HepG2 (cell line): ENCODE results near the gene CERS6. TPM values are rescaled to one million over a fixed set of nuclear protein-coding genes. Genes with fewer than 3 reads are reported as not detected.

Experiments
- ATAC-seq: fragments of 200-7000 bp; cut with Tn5 transposase; 3 replicates; pipeline ENCODE4 v1.9.1; 2020; ENCODE audit warnings: mild to moderate bottlenecking, moderate library complexity
- BruUV-seq: library from RNA; stranded (reverse); fragments of 400-500 nt; replicated peaks from 2 replicates; lab custom pipeline; 2021; lab: Mats Ljungman, UMichigan
- CTCF ChIA-PET: fragments of 300-600 bp; formaldehyde crosslinking; extraction: SDS; loops from one replicate; lab custom pipeline; 2021; ENCODE audit warnings: low total read pairs, inconsistent platforms, low intra/inter-chr PET ratio; lab: Yijun Ruan, JAX
- POLR2A ChIA-PET: fragments of 350-600 bp; sonication (Branson Sonifier 250); formaldehyde crosslinking; loops from one replicate; lab custom pipeline; 2020; ENCODE audit warnings: antibody characterized with exemption, inconsistent platforms; lab: Yijun Ruan, JAX
- DNase-seq: peaks from one replicate; pipeline ENCODE4 v3.0.0-alpha.2; 2015; ENCODE audit warnings: low spot score
- FAIRE-seq: peaks from 3 replicates; lab custom pipeline; 2011; peaks lifted over from hg19 to GRCh38; lab: Jason Lieb, UNC
- H2AFZ ChIP-seq: one replicate; pipeline ENCODE4 v1.6.1; 2011; ENCODE audit warnings: low read length, inconsistent platforms
- H3K27ac ChIP-seq: fragments of 300-600 bp; 3 replicates; pipeline ENCODE4 v1.8.0; 2011; ENCODE audit warnings: mixed run types, mild to moderate bottlenecking, mixed read lengths, low read length, inconsistent platforms; ENCODE audit not compliant: insufficient read depth; ENCODE audit errors: extremely low read length
- H3K27me3 ChIP-seq, 2 experiments: fragments of 200-600 bp in 1 of 2; 2 replicates in 1 of 2; 3 replicates in 1 of 2; pipeline versions ENCODE4 v1.6.0 to v1.8.0; 2011; ENCODE audit warnings: low read length in 2 of 2, mild to moderate bottlenecking in 2 of 2, moderate library complexity in 2 of 2, inconsistent platforms in 1 of 2; ENCODE audit not compliant: insufficient read depth in 2 of 2, control insufficient read depth in 1 of 2
- H3K36me3 ChIP-seq, 2 experiments: fragments of 200-600 bp in 1 of 2; replicated peaks in 1 of 2; 2 replicates in 1 of 2; 3 replicates in 1 of 2; pipeline versions ENCODE4 v1.5.1 to v1.8.0; 2011; ENCODE audit warnings: low read length in 2 of 2, inconsistent platforms in 1 of 2; ENCODE audit not compliant: insufficient read depth in 2 of 2, control insufficient read depth in 1 of 2
- H3K4me1 ChIP-seq: 2 replicates; pipeline ENCODE4 v1.5.1; 2012; ENCODE audit warnings: low read length, inconsistent platforms; ENCODE audit not compliant: insufficient read depth
- H3K4me2 ChIP-seq: 2 replicates; pipeline ENCODE4 v1.6.0; 2011; ENCODE audit warnings: low read depth, low read length, inconsistent platforms
- H3K4me3 ChIP-seq, 3 experiments: fragments of 200-600 bp in 1 of 3; sonication (generic), shearing (Covaris generic) in 1 of 3; replicated peaks in 1 of 3; 2 replicates each; pipeline ENCODE4 v1.5.1; 2011 to 2016; ENCODE audit warnings: low read length in 3 of 3, inconsistent platforms in 2 of 3, low read depth in 2 of 3, mild to moderate bottlenecking in 2 of 3, control low read depth in 1 of 3, mixed read lengths in 1 of 3; ENCODE audit not compliant: insufficient read depth in 1 of 3
- H3K79me2 ChIP-seq: one replicate; pipeline ENCODE4 v1.6.1; 2011; ENCODE audit warnings: low read length, inconsistent platforms; ENCODE audit not compliant: insufficient read depth
- H3K9ac ChIP-seq: 2 replicates; pipeline ENCODE4 v1.6.0; 2011; ENCODE audit warnings: mild to moderate bottlenecking, low read depth, low read length, inconsistent platforms; ENCODE audit not compliant: insufficient read depth
- H3K9me3 ChIP-seq: 2 replicates; pipeline ENCODE4 v1.5.1; 2012; ENCODE audit warnings: mild to moderate bottlenecking, low read length
- H4K20me1 ChIP-seq: 2 replicates; pipeline ENCODE4 v1.6.0; 2011; ENCODE audit warnings: inconsistent platforms, mild to moderate bottlenecking, low read length, moderate library complexity; ENCODE audit not compliant: insufficient read depth
- DMAP1 ChIP-seq: IDR thresholded peaks from 2 replicates; pipeline ENCODE4 v1.6.1; 2016
- DNMT3B ChIP-seq: conservative IDR thresholded peaks from 2 replicates; pipeline ENCODE4 v1.6.1; 2016; ENCODE audit warnings: missing biosample characterization, control low read depth
- HDAC1 ChIP-seq: sonication (generic); formaldehyde crosslinking; IDR thresholded peaks from 2 replicates; pipeline ENCODE4 v1.5.1; 2020; ENCODE audit warnings: mild to moderate bottlenecking, missing genetic modification reagents
- MLLT10 ChIP-seq: sonication (generic); formaldehyde crosslinking; IDR thresholded peaks from 2 replicates; pipeline ENCODE4 v1.4.0; 2020; ENCODE audit warnings: missing genetic modification reagents
- RAD21 ChIP-seq: fragments of 450-650 bp; formaldehyde crosslinking; IDR thresholded peaks from 2 replicates; pipeline ENCODE4 v1.5.0; 2020; ENCODE audit warnings: mild to moderate bottlenecking
- RNF2 ChIP-seq: fragments of 450-650 bp; conservative IDR thresholded peaks from 2 replicates; pipeline ENCODE4 v1.6.1; 2016; ENCODE audit warnings: low read depth
- TERF1 ChIP-seq: sonication (generic); formaldehyde crosslinking; IDR thresholded peaks from 2 replicates; pipeline ENCODE4 v1.8.0; 2022; ENCODE audit warnings: mild to moderate bottlenecking, missing genetic modification reagents, moderate library complexity
- ZFY ChIP-seq: sonication (generic); formaldehyde crosslinking; IDR thresholded peaks from 2 replicates; pipeline ENCODE4 v1.4.0; 2020; ENCODE audit warnings: missing genetic modification reagents
- ZNF207 ChIP-seq: fragments of 450-650 bp; IDR thresholded peaks from 2 replicates; pipeline ENCODE4 v1.6.1; 2016; ENCODE audit warnings: antibody characterized with exemption, borderline replicate concordance
- ZNF546 ChIP-seq: sonication (generic); formaldehyde crosslinking; conservative IDR thresholded peaks from 2 replicates; pipeline ENCODE4 v1.8.1; 2023; ENCODE audit warnings: mild to moderate bottlenecking, missing genetic modification reagents
- ZNF589 ChIP-seq: sonication (generic); formaldehyde crosslinking; conservative IDR thresholded peaks from 2 replicates; pipeline ENCODE4 v1.8.0; 2022; ENCODE audit warnings: mild to moderate bottlenecking, moderate library complexity, missing genetic modification reagents
- WGBS: methylation state at CpG from one replicate; pipeline ENCODE4 v1.1.6; 2017; ENCODE audit warnings: low lambda C conversion rate; 5-methylcytosine and 5-hydroxymethylcytosine counted together
- in situ Hi-C: cut with HindIII; loops from 2 replicates; pipeline ENCODE4 v1.10.0; 2017; ENCODE audit warnings: low pct_unique_long_range_greater_than_20kb; ENCODE audit not compliant: extremely low pct_ligation_motif_present
- intact Hi-C: fragments of 100-400 bp; cut with micrococcal nuclease; formaldehyde crosslinking; loops from one replicate; pipeline ENCODE4 v1.10.0; 2022; ENCODE audit not compliant: unreplicated experiment
- polyA plus RNA-seq, 8 experiments: library from polyadenylated mRNA; depleted of rRNA in 3 of 8; stranded (reverse) in 7 of 8; unstranded in 1 of 8; fragments of >200 nt; fragmentation: Illumina TruSeq in 4 of 8; extraction: Trizol in 4 of 8; gene quantifications; 2 replicates each; pipeline versions ENCODE4 v1.2.1 to v1.2.3, GENCODE V29; 2011 to 2016; ENCODE audit warnings: low read depth in 4 of 8, missing spikeins in 1 of 8, mixed read lengths in 1 of 8; ENCODE audit not compliant: insufficient read depth in 1 of 8
- total RNA-seq, 5 experiments: library from RNA; depleted of rRNA; stranded (reverse); fragments of >200 nt; fragmentation: Illumina TruSeq; extraction: Trizol; gene quantifications; 2 replicates each; pipeline ENCODE4 v1.2.3, GENCODE V29; 2016; ENCODE audit warnings: low read depth in 1 of 5

The CERS6 gene
- total and polyA plus RNA-seq, 2 of the 13 experiments (the other 11 are each of a cell fraction or from before 2014, with no cell fraction given) = 10.1 to 20.3 TPM

GRCh38 chr2:168804214-168804613, 348.1 kb downstream of the CERS6 start:
- H4K20me1 ChIP-seq = no peaks in the 10 kb centered on the region
- no peak overlapping the region for H3K27ac ChIP-seq
- ChIA-PET POLR2A (no interaction called here), CTCF (no interaction called here)
- no TSS peak for BruUV-seq
- FAIRE-seq (no peak), DNase-seq (no peak), ATAC-seq (no peak)
- TF ChIP-seq RNF2 (no peak), ZNF589 (CRISPR knock-in tag) (no peak), ZNF207 (no peak), DNMT3B (CRISPR knock-in tag) (no peak), MLLT10 (no peak), DMAP1 (CRISPR knock-in tag) (no peak), ZFY (CRISPR knock-in tag) (no peak), ZNF546 (CRISPR knock-in tag) (no peak), RAD21 (CRISPR knock-in tag) (no peak), HDAC1 (CRISPR knock-in tag) (no peak), TERF1 (no peak)
- H3K9me3 ChIP-seq = no peaks in the 10 kb centered on the region
- no peak overlapping the region for H2AFZ ChIP-seq
- H3K4me3 ChIP-seq = no peak overlapping the region
- no peak overlapping the region for H3K4me2 ChIP-seq
- no peaks in the 10 kb centered on the region for H3K79me2 ChIP-seq
- H3K4me1 ChIP-seq = peaks cover 17% of the 10 kb centered on the region
- H3K9ac ChIP-seq = no peak overlapping the region
- in situ Hi-C loops (no loop called here), intact Hi-C loops (no loop called here)
- H3K36me3 ChIP-seq = no peaks in the 10 kb centered on the region
- H3K27me3 ChIP-seq = no peaks in the 10 kb centered on the region
- 48% methylated on average over 3 of the region's 3 CpGs for WGBS
